CD14-positive monocyte (primary cell): ENCODE results near the gene RHOA. TPM values are rescaled to one million over a fixed set of nuclear protein-coding genes. Genes with fewer than 3 reads are reported as not detected.

Experiments
- DNase-seq, 3 donors: peaks; one replicate each; pipeline ENCODE4 v3.0.0-alpha.2; 2011 to 2022
- H2AFZ ChIP-seq: 2 replicates; pipeline ENCODE4 v1.6.0; 2012; ENCODE audit warnings: mild to moderate bottlenecking, low read depth, low read length, inconsistent platforms; ENCODE audit not compliant: insufficient read depth, poor library complexity, severe bottlenecking
- H3K27ac ChIP-seq, 2 donors: 1 replicate in 1 of 2; 2 replicates in 1 of 2; pipeline ENCODE4 v1.5.1; 2012 to 2013; ENCODE audit warnings: low read length in 2 of 2, control low read depth in 1 of 2, inconsistent platforms in 1 of 2, low read depth in 1 of 2, mild to moderate bottlenecking in 1 of 2
- H3K27me3 ChIP-seq, 2 donors: one replicate each; pipeline versions ENCODE4 v1.6.0 to v1.6.1; 2011 to 2013; ENCODE audit warnings: low read length in 2 of 2; ENCODE audit not compliant: control insufficient read depth in 2 of 2, insufficient read depth in 2 of 2
- H3K36me3 ChIP-seq, 2 donors: replicated peaks in 1 of 2; 1 replicate in 1 of 2; 2 replicates in 1 of 2; pipeline versions ENCODE4 v1.5.1 to v1.6.1; 2012 to 2013; ENCODE audit warnings: low read length in 2 of 2, control low read depth in 1 of 2, inconsistent platforms in 1 of 2, mild to moderate bottlenecking in 1 of 2; ENCODE audit not compliant: insufficient read depth in 2 of 2, control insufficient read depth in 1 of 2
- H3K4me1 ChIP-seq, 2 donors: 1 replicate in 1 of 2; 2 replicates in 1 of 2; pipeline versions ENCODE4 v1.5.1 to v1.6.1; 2012 to 2013; ENCODE audit warnings: low read length in 2 of 2, control low read depth in 1 of 2, inconsistent platforms in 1 of 2, mild to moderate bottlenecking in 1 of 2, moderate library complexity in 1 of 2; ENCODE audit not compliant: insufficient read depth in 2 of 2, control insufficient read depth in 1 of 2
- H3K4me2 ChIP-seq: replicated peaks from 2 replicates; pipeline ENCODE3; 2012; ENCODE audit warnings: low read length, moderate library complexity, mild to moderate bottlenecking; ENCODE audit not compliant: poor library complexity, severe bottlenecking; ENCODE audit errors: extremely low read depth
- H3K4me3 ChIP-seq, 3 experiments: fragments of 200-600 bp in 1 of 3; sonication (generic) in 1 of 3; replicated peaks in 1 of 3; 1 replicate in 2 of 3; 2 replicates in 1 of 3; pipeline ENCODE4 v1.5.1; 2011 to 2013; ENCODE audit warnings: low read length in 3 of 3, mild to moderate bottlenecking in 3 of 3, control low read depth in 2 of 3, low read depth in 2 of 3, inconsistent platforms in 1 of 3, moderate library complexity in 1 of 3
- H3K79me2 ChIP-seq: 2 replicates; pipeline ENCODE4 v1.6.0; 2012; ENCODE audit warnings: mild to moderate bottlenecking, control low read depth, inconsistent platforms, low read length, moderate library complexity; ENCODE audit not compliant: insufficient read depth
- H3K9ac ChIP-seq: 2 replicates; pipeline ENCODE4 v1.6.0; 2017; ENCODE audit warnings: low read length, mild to moderate bottlenecking; ENCODE audit not compliant: insufficient read depth, poor library complexity, severe bottlenecking
- H3K9me3 ChIP-seq, 2 donors: replicated peaks in 1 of 2; 1 replicate in 1 of 2; 2 replicates in 1 of 2; pipeline versions ENCODE4 v1.5.1 to v1.6.1; 2012 to 2013; ENCODE audit warnings: low read length in 2 of 2, control low read depth in 1 of 2; ENCODE audit not compliant: control insufficient read depth in 1 of 2, insufficient read depth in 1 of 2
- H4K20me1 ChIP-seq: 2 replicates; pipeline ENCODE4 v1.6.0; 2012; ENCODE audit warnings: mild to moderate bottlenecking, low read length, control low read depth, moderate library complexity; ENCODE audit not compliant: insufficient read depth
- H3K27ac Mint-ChIP-seq, 7 donors: one replicate each; pipeline ENCODE4 v1.8.0; 2020; ENCODE audit warnings: mild to moderate bottlenecking in 7 of 7, mixed read lengths in 7 of 7, moderate library complexity in 6 of 7, inconsistent platforms in 2 of 7
- H3K27me3 Mint-ChIP-seq, 3 donors: one replicate each; pipeline ENCODE4 v1.8.0; 2021 to 2022; ENCODE audit warnings: low read depth in 3 of 3, mild to moderate bottlenecking in 3 of 3, mixed read lengths in 3 of 3, moderate library complexity in 3 of 3, inconsistent platforms in 1 of 3
- H3K36me3 Mint-ChIP-seq, 2 donors: one replicate each; pipeline ENCODE4 v1.8.0; 2020; ENCODE audit warnings: mixed read lengths in 2 of 2, inconsistent platforms in 1 of 2, mild to moderate bottlenecking in 1 of 2
- H3K4me1 Mint-ChIP-seq: one replicate; pipeline ENCODE4 v1.8.0; 2020; ENCODE audit warnings: mild to moderate bottlenecking, mixed read lengths
- H3K4me3 Mint-ChIP-seq, 2 donors: one replicate each; pipeline ENCODE4 v1.8.0; 2020; ENCODE audit warnings: mild to moderate bottlenecking in 2 of 2, mixed read lengths in 2 of 2, moderate library complexity in 1 of 2
- H3K9me3 Mint-ChIP-seq, 7 donors: one replicate each; pipeline ENCODE4 v1.8.0; 2020 to 2022; ENCODE audit warnings: mixed read lengths in 7 of 7, mild to moderate bottlenecking in 6 of 7, moderate library complexity in 6 of 7, inconsistent platforms in 2 of 7
- CTCF ChIP-seq: fragments of 200-600 bp; IDR thresholded peaks from one replicate; pipeline ENCODE4 v1.8.0; 2022; ENCODE audit warnings: antibody characterized with exemption, mild to moderate bottlenecking
- WGBS: methylation state at CpG from one replicate; pipeline ENCODE4 v1.1.5; 2013; ENCODE audit warnings: missing lambda C conversion rate; ENCODE audit not compliant: insufficient coverage; 5-methylcytosine and 5-hydroxymethylcytosine counted together
- intact Hi-C, 2 donors: fragments of 100-400 bp; cut with micrococcal nuclease; formaldehyde crosslinking; loops; one replicate each; pipeline versions ENCODE4 v1.15.0 to v1.15.1; 2023
- polyA plus RNA-seq, 3 donors: library from polyadenylated mRNA; depleted of rRNA in 1 of 3; unstranded in 2 of 3; stranded (reverse) in 1 of 3; fragments of 300-500 nt in 2 of 3; fragments of >200 nt in 1 of 3; fragmentation: Illumina TruSeq in 2 of 3; gene quantifications; 1 replicate in 2 of 3; 2 replicates in 1 of 3; pipeline ENCODE4 v1.2.3, GENCODE V29; 2012 to 2021

RHOA gene
- polyA plus RNA-seq, 3 donors: 624 to 1,306 (median 1,179) TPM

GRCh38 chr3:49417516-49418120 lies 5.8 kb upstream of the RHOA start:
- Histone ChIP-seq H3K9me3 (no peaks in the 10 kb centered on the region), H3K36me3 (peaks cover 7 to 27% of the 10 kb centered on the region in 2 donors), H3K4me2 (no peak overlapping the region), H3K79me2 (peaks cover 47% of the 10 kb centered on the region), H3K9ac (no peak overlapping the region), H3K4me3 (no peak overlapping the region), H4K20me1 (peaks cover 28% of the 10 kb centered on the region), H2AFZ (no peak overlapping the region), H3K4me1 (peaks cover 62% of the 10 kb centered on the region in 2 donors), H3K27ac (peak overlapping the region; percentile 63 to 81), H3K27me3 (no peaks in the 10 kb centered on the region)
- TF ChIP-seq CTCF: no peak
- peaks cover 26 to 51% of the 10 kb centered on the region in 2 donors for H3K36me3 Mint-ChIP-seq
- no peak for DNase-seq
- H3K9me3 Mint-ChIP-seq: peaks cover 0 to 2% (median 0%) of the 10 kb centered on the region in 7 donors
- intact Hi-C loops: loop anchor here in 1 of 2 donors (10.0 kb wide), 1 partner anchor 47 kb away; no protein-coding TSS in a partner anchor
- peaks cover 0 to 2% (median 0%) of the 10 kb centered on the region in 3 donors for H3K27me3 Mint-ChIP-seq
- WGBS: 91% methylated on average over 10 of the region's 13 CpGs
- no peak overlapping the region for H3K4me3 Mint-ChIP-seq
- peak overlapping the region in 5 of 7 donors; percentile 40 to 89 (median 70) for H3K27ac Mint-ChIP-seq
- peaks cover 66% of the 10 kb centered on the region for H3K4me1 Mint-ChIP-seq

- H3K27me3 ChIP-seq: no peaks in the 10 kb centered on the region
- Mint-ChIP-seq H3K36me3 (peaks cover 26 to 50% of the 10 kb centered on the region in 2 donors), H3K4me1 (peaks cover 61% of the 10 kb centered on the region), H3K27me3 (peaks cover 0 to 2% (median 0%) of the 10 kb centered on the region in 3 donors), H3K27ac (peak overlapping the region; percentile 88 to 95 (median 91)), H3K9me3 (peaks cover 0 to 2% (median 0%) of the 10 kb centered on the region in 7 donors), H3K4me3 (no peak overlapping the region)
- peaks cover 7 to 27% of the 10 kb centered on the region in 2 donors for H3K36me3 ChIP-seq
- DNase-seq: no peak
- peaks cover 52% of the 10 kb centered on the region for H3K79me2 ChIP-seq
- no peak overlapping the region for H3K9ac ChIP-seq
- peaks cover 28% of the 10 kb centered on the region for H4K20me1 ChIP-seq
- intact Hi-C loops: loop anchor here in 1 of 2 donors (10.0 kb wide), 1 partner anchor 48 kb away; no protein-coding TSS in a partner anchor
- peak overlapping the region in 1 of 3 experiments; percentile 13 for H3K4me3 ChIP-seq
- peaks cover 55 to 58% of the 10 kb centered on the region in 2 donors for H3K4me1 ChIP-seq
- TF ChIP-seq CTCF: no peak
- H3K27ac ChIP-seq: peak overlapping the region; percentile 63 to 81
- no peak overlapping the region for H2AFZ ChIP-seq
- no CpG with 5 or more reads among the region's 2 CpGs for WGBS
- no peaks in the 10 kb centered on the region for H3K9me3 ChIP-seq
- peak overlapping the region; percentile 32 for H3K4me2 ChIP-seq
These were observed 5.1 kb upstream of the RHOA start for GRCh38 chr3:49416867-49417266.
